ENCODE measurements around the gene AKR1B1. TPM values are rescaled to one million over a fixed set of nuclear protein-coding genes. Genes with fewer than 3 reads are reported as not detected.

AKR1B1 gene
- total RNA-seq, 1 experiment from 2014 or later: 141 TPM

- Histone ChIP-seq H3K4me3 (no peak overlapping the region), H3K4me1 (peaks cover 20% of the 10 kb centered on the region), H3K27me3 (no peaks in the 10 kb centered on the region), H3K27ac (no peak overlapping the region), H3K36me3 (peaks cover 8% of the 10 kb centered on the region), H3K9me3 (replicated peaks) (peaks cover 12% of the 10 kb centered on the region; the same call in 1 of the 2 replicates)
- DNase-seq: no peak
Observed at GRCh38 chr7:134459981-134460380, 1.1 kb upstream of the AKR1B1 start.

GRCh38 chr7:134458341-134458805 is 527 bp downstream of the AKR1B1 start:
- Histone ChIP-seq H3K9me3 (replicated peaks) (no peaks in the 10 kb centered on the region), H3K4me1 (peaks cover 32% of the 10 kb centered on the region), H3K4me3 (peak overlapping the region; percentile 84), H3K36me3 (peaks cover 8% of the 10 kb centered on the region), H3K27ac (peak overlapping the region; percentile 60), H3K27me3 (no peaks in the 10 kb centered on the region)
- DNase-seq: peak; percentile 76 to 79

DNA sequence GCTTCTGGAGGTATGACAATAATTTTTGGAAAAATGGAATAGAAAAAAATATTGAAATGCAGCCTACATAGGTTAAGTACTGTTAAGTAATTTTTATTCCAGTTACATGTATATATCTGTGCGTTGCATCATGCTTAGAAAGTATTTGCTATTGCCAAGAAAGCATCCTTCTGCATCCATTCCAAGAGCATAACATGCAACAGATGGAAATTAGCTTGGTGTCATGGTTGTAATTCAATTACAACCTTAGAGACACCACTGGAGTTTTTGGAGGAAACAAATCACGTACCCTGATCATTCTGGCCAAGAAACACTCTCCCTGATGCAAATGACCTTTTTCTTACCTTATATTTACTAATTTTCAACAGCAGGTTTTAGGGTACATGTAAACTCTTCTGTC is 1.7 kb downstream of the AKR1B1 start:
- peaks cover 35% of the 10 kb centered on the region for H3K4me1 ChIP-seq
- no peak overlapping the region for H3K27ac ChIP-seq
- no peaks in the 10 kb centered on the region for H3K27me3 ChIP-seq
- peaks cover 8% of the 10 kb centered on the region for H3K36me3 ChIP-seq
- H3K9me3 ChIP-seq (replicated peaks): no peaks in the 10 kb centered on the region
- DNase-seq: no peak
- no peak overlapping the region for H3K4me3 ChIP-seq

- Histone ChIP-seq H3K27ac (no peak overlapping the region), H3K27me3 (no peaks in the 10 kb centered on the region), H3K36me3 (peaks cover 25% of the 10 kb centered on the region), H3K4me1 (peaks cover 33% of the 10 kb centered on the region), H3K9me3 (replicated peaks) (no peaks in the 10 kb centered on the region), H3K4me3 (no peak overlapping the region)
- no peak for DNase-seq
Observed at GRCh38 chr7:134454277-134454676, 4.6 kb downstream of the AKR1B1 start.

- Histone ChIP-seq H3K4me1 (peaks cover 33% of the 10 kb centered on the region), H3K4me3 (no peak overlapping the region), H3K9me3 (replicated peaks) (no peaks in the 10 kb centered on the region), H3K27me3 (no peaks in the 10 kb centered on the region), H3K36me3 (peaks cover 31% of the 10 kb centered on the region), H3K27ac (peak overlapping the region; percentile 89)
- DNase-seq: no peak
Observed at GRCh38 chr7:134453518-134453917, 5.4 kb downstream of the AKR1B1 start.

DNA sequence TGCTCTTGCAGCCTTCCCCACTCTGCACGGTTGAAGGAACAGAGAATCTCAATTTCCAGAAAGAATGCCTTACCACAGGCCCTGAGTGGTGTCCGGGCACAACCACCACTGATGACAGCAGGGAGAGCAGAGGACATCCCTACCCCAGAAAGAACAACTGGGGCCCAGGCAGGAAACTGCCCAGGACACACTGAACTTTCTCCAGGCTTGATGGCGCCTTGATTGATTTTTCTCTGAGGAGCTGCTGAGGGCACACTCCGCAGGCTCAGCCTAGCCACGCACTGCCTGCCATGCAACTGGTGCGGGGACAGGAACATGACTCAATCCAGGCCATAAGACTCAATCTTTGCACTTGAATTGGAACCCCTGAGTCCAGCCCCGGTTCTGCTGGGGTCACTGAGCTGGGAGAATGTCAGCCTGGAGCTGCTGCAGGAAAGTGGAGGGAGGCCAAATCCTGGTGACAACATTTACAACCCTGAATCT is 5.9 kb downstream of the AKR1B1 start:
- DNase-seq: peak in 1 of 2 experiments; percentile 63
- peak overlapping the region; percentile 7 for H3K4me3 ChIP-seq
- peaks cover 36% of the 10 kb centered on the region for H3K36me3 ChIP-seq
- peaks cover 33% of the 10 kb centered on the region for H3K4me1 ChIP-seq
- peak overlapping the region; percentile 89 for H3K27ac ChIP-seq
- no peaks in the 10 kb centered on the region for H3K27me3 ChIP-seq
- H3K9me3 ChIP-seq (replicated peaks): no peaks in the 10 kb centered on the region

DNA sequence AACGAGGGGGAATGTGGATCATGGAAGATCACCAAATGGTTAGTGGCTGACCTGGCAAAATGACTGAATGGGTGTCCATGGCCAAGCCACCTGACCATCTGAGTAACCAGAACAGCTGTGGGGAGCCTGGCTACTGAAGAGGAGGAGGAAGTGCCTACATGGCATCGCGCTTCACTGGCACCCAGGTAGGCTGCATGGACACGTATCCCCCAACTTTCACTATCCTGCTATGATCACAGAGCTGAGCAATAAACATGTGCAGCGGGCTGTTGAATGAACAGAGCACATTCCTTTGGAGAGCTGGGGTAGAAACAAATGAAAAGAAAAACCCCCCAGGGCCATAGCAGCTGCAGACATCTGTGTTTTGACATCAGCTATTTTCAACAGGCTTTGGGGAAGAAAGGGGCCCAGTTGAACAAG is 6.5 kb downstream of the AKR1B1 start:
- Histone ChIP-seq H3K27me3 (no peaks in the 10 kb centered on the region), H3K36me3 (peaks cover 37% of the 10 kb centered on the region), H3K9me3 (replicated peaks) (no peaks in the 10 kb centered on the region), H3K4me1 (peaks cover 29% of the 10 kb centered on the region), H3K27ac (peak overlapping the region; percentile 89), H3K4me3 (peak overlapping the region; percentile 7)
- peak; percentile 88 to 94 for DNase-seq

DNA sequence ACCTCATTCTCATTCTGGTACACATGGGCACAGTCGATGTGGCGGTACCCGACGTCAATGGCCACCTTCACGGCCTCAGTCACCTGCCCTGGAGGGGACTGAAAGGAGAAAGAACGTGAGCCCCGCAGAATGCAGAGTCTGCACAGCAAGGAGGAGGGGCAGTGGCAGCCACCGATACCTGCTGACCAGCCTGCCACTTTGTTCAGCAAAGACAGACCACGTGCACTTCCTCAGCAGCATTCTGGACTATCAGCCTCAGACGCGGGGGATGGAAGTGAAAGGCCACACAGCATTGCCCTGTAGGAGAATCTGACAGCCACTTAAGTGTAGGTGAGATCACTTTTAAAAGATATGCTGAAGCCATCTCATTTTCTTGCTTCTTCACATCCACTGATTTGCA is 7.2 kb downstream of the AKR1B1 start:
- no peak for DNase-seq
- peak overlapping the region; percentile 89 for H3K27ac ChIP-seq
- peaks cover 29% of the 10 kb centered on the region for H3K4me1 ChIP-seq
- peaks cover 39% of the 10 kb centered on the region for H3K36me3 ChIP-seq
- no peak overlapping the region for H3K4me3 ChIP-seq
- H3K9me3 ChIP-seq (replicated peaks): no peaks in the 10 kb centered on the region
- H3K27me3 ChIP-seq: no peaks in the 10 kb centered on the region

DNA sequence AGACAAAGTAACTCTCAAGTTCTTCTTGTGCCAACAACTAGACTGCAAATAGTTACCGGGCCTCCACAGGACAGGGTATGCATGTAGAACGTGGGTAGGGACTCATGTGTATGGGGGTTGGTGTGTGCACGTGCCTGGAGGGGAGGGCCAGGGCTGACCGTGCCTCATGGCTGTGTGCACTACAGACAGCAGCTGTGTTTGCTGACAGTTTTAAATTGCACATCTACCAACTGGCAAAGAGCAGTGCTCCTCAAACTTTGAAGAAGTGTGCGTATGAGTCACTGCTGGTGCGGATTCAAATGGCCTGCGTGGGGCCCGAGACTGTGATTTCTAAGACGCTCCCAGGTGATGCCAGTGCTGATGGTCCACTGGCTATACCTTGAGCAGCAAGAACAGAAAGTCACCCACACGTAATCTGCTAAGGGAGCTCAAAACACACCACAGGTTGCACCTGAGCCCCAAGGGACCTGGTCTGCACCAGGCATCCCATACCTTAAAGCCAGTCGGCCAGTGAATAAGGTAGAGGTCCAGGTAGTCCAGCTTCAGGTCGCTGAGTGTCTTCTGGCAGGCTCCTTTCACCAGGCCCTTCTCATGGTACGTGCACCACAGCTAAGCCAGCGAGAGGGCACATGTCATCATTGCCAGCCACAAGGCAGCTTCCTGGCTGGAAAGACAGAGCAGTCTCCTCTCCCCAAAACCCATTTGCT is 8.5 kb downstream of the AKR1B1 start:
- Histone ChIP-seq H3K4me3 (no peak overlapping the region), H3K4me1 (peaks cover 29% of the 10 kb centered on the region), H3K9me3 (replicated peaks) (no peaks in the 10 kb centered on the region), H3K27ac (no peak overlapping the region), H3K36me3 (peaks cover 41% of the 10 kb centered on the region), H3K27me3 (no peaks in the 10 kb centered on the region)
- no peak for DNase-seq

GRCh38 chr7:134449680-134450079 is 9.2 kb downstream of the AKR1B1 start:
- H3K27me3 ChIP-seq: no peaks in the 10 kb centered on the region
- H3K36me3 ChIP-seq: peaks cover 46% of the 10 kb centered on the region
- no peak for DNase-seq
- H3K9me3 ChIP-seq (replicated peaks): no peaks in the 10 kb centered on the region
- no peak overlapping the region for H3K27ac ChIP-seq
- no peak overlapping the region for H3K4me3 ChIP-seq
- peaks cover 29% of the 10 kb centered on the region for H3K4me1 ChIP-seq

GRCh38 chr7:134448356-134449229 is 10.3 kb downstream of the AKR1B1 start:
- Histone ChIP-seq H3K27me3 (no peaks in the 10 kb centered on the region), H3K27ac (no peak overlapping the region), H3K4me3 (no peak overlapping the region), H3K9me3 (replicated peaks) (no peaks in the 10 kb centered on the region), H3K4me1 (peaks cover 19% of the 10 kb centered on the region), H3K36me3 (peaks cover 53% of the 10 kb centered on the region)
- DNase-seq: no peak

DNA sequence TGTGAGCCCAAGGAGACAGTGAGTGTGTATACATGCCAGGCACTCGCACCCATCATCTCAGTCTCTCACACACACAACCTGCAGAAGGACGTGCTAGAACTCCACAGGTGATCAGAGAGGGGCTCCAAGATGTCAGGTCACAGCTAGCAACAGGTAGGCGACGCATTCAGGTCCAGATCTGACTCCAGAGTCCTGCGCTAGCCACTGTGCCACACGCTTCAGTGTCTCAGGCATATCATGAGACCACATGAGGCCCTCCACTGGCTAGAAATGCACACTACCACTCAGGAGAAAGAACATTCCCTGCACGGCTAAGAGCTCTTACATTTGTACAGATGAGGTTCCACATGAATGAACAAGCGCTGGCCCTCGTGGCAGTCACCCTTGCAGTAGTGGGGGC is 11.5 kb downstream of the AKR1B1 start:
- Histone ChIP-seq H3K36me3 (peaks cover 62% of the 10 kb centered on the region), H3K4me1 (peaks cover 10% of the 10 kb centered on the region), H3K9me3 (replicated peaks) (no peaks in the 10 kb centered on the region), H3K27me3 (no peaks in the 10 kb centered on the region), H3K4me3 (no peak overlapping the region), H3K27ac (no peak overlapping the region)
- DNase-seq: no peak

DNA sequence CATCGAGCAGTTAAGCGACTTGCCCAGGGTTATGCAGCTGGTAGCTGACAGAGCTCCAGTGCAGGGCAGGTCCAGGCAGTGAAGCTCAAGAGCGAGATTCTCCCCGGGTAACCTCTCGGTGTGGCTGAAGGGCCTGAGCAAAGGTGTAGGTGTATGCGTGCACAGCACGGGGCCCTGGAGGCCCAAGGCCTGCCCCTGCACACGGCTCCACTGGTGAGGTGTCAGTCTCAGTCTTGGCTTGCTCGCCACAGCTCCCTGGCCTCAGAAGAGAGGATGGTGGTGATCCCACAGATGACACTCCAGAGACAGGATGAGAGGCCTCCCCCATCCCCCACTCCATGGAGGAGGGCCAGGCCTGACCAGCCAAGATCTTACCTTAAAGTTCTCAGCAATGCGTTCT is 12.0 kb downstream of the AKR1B1 start:
- H3K27ac ChIP-seq: no peak overlapping the region
- no peak for DNase-seq
- H3K9me3 ChIP-seq (replicated peaks): no peaks in the 10 kb centered on the region
- peaks cover 67% of the 10 kb centered on the region for H3K36me3 ChIP-seq
- no peaks in the 10 kb centered on the region for H3K27me3 ChIP-seq
- H3K4me3 ChIP-seq: no peak overlapping the region
- H3K4me1 ChIP-seq: peaks cover 6% of the 10 kb centered on the region

GRCh38 chr7:134446446-134446845 is 12.5 kb downstream of the AKR1B1 start:
- no peaks in the 10 kb centered on the region for H3K27me3 ChIP-seq
- H3K4me3 ChIP-seq: no peak overlapping the region
- peaks cover 72% of the 10 kb centered on the region for H3K36me3 ChIP-seq
- no peak overlapping the region for H3K27ac ChIP-seq
- peaks cover under 1% of the 10 kb centered on the region for H3K4me1 ChIP-seq
- H3K9me3 ChIP-seq (replicated peaks): no peaks in the 10 kb centered on the region
- DNase-seq: no peak

GRCh38 chr7:134444961-134445315 is 14.0 kb downstream of the AKR1B1 start:
- no peak overlapping the region for H3K4me3 ChIP-seq
- H3K27me3 ChIP-seq: no peaks in the 10 kb centered on the region
- no peak for DNase-seq
- peaks cover 69% of the 10 kb centered on the region for H3K36me3 ChIP-seq
- H3K27ac ChIP-seq: no peak overlapping the region
- H3K9me3 ChIP-seq (replicated peaks): no peaks in the 10 kb centered on the region
- H3K4me1 ChIP-seq: no peaks in the 10 kb centered on the region
